Ovary (tissue), 3 donors: Measurements from ENCODE around the gene MAD1L1.
"Not testable (repeated sequence)": the region's sequence is repeated elsewhere in the genome, so short reads cannot be mapped to it uniquely, and the experiment has no call there.

Source experiments
- CTCF ChIP-seq, 3 donors: fragments of 450-650 bp in 2 of 3; fragments of 200-600 bp in 1 of 3; IDR thresholded peaks; one replicate each; pipeline versions ENCODE4 v1.5.1 to v1.8.0; 2016 to 2022; ENCODE audit warnings: antibody characterized with exemption in 3 of 3, mild to moderate bottlenecking in 1 of 3
- POLR2A ChIP-seq: fragments of 450-650 bp; IDR thresholded peaks from one replicate; pipeline ENCODE4 v1.6.1; 2017; ENCODE audit warnings: antibody characterized with exemption, mild to moderate bottlenecking, moderate library complexity
- donor health status: DM: no; HTN: no; CAD: no.

- TF ChIP-seq CTCF (IDR thresholded peaks at IDR 0.05); POLR2A: not testable (repeated sequence)
Measured at GRCh38 chr7:1837696-1838543, 394.8 kb downstream of the MAD1L1 start.
